Suprapubic skin (tissue), 3 donors: ENCODE measurements around the gene P2RX4.

Source experiments
- CTCF ChIP-seq, 2 donors: fragments of 200-600 bp in 1 of 2; fragments of 450-650 bp in 1 of 2; sonication (generic) in 1 of 2; IDR thresholded peaks; one replicate each; pipeline ENCODE4 v1.5.1; 2016 to 2019; ENCODE audit warnings: antibody characterized with exemption in 2 of 2, mild to moderate bottlenecking in 1 of 2, moderate library complexity in 1 of 2
- EP300 ChIP-seq: sonication (generic); formaldehyde crosslinking; IDR thresholded peaks from one replicate; pipeline ENCODE4 v1.6.1; 2017; ENCODE audit warnings: antibody characterized with exemption
- POLR2A ChIP-seq, 2 donors: fragments of 450-650 bp; IDR thresholded peaks; one replicate each; pipeline ENCODE4 v1.6.1; 2017; ENCODE audit warnings: antibody characterized with exemption in 2 of 2, mild to moderate bottlenecking in 2 of 2, moderate library complexity in 2 of 2

GRCh38 chr12:121189131-121189530 lies 20.8 kb upstream of the P2RX4 start:
- no peak for TF ChIP-seq CTCF (IDR thresholded peaks at IDR 0.05)
- TF ChIP-seq POLR2A (IDR thresholded peaks at IDR 0.05), result no peak
- no peak for TF ChIP-seq EP300
